HS-27A (cell line): ENCODE data around the gene NRXN3.

Experiments
- DNase-seq: peaks from one replicate; pipeline ENCODE4 v3.0.0-alpha.2; 2012; ENCODE audit warnings: low read depth, missing footprints

Gene NRXN3

GRCh38 chr14:78173346-78174035 lies 3.3 kb downstream of the NRXN3 start:
- DNase-seq, result no peak

GRCh38 chr14:78175412-78175811 lies 5.2 kb downstream of the NRXN3 start:
- no peak for DNase-seq

DNA sequence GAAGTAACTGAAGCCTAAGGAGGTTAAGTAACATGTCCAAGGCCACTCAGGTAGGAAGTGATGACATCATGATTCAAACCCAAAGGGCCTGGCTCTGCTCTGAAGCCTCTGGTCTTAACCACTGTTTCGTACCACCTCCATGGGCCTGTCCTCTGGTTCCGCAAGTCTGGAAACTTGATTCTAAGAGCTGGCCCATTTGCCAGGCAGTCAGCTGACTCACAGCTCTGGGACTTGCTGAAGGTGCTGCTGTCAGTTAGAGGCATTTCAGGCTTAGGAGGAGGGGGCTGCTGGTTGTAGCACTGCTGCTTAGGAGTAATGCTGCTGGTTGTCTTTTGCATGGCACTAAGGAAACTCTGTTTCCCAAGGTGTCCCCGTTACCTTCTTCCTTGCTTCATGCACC lies 7.9 kb downstream of the NRXN3 start:
- no peak for DNase-seq

GRCh38 chr14:78178971-78179370 lies 8.8 kb downstream of the NRXN3 start:
- DNase-seq, result no peak

DNA sequence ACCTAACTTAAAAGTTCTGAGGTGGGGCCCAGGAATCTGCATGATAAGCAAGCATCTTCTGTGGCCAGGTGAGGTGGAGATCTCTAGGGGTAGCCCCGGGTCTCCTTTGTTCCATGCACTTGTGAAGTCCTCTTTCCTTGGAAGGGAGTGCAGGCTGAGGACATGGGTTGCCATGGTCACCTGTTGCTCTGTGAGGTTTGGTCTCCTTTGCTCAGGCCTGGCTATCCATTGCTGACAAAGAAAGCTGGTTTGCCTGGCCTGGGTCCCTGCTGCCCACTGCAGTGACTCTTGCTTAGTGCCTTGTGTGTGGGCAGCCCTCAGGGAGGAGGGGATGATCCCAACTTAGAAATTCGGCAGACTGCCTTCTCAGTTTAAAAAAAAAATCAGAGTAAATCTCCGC lies 11.1 kb downstream of the NRXN3 start:
- no peak for DNase-seq

- DNase-seq, result no peak
Observed at GRCh38 chr14:78182722-78183121, 12.5 kb downstream of the NRXN3 start.

GRCh38 chr14:78184157-78184556 lies 14.0 kb downstream of the NRXN3 start:
- no peak for DNase-seq

- DNase-seq, result no peak
Observed at GRCh38 chr14:78186277-78186676, 16.1 kb downstream of the NRXN3 start.

DNA sequence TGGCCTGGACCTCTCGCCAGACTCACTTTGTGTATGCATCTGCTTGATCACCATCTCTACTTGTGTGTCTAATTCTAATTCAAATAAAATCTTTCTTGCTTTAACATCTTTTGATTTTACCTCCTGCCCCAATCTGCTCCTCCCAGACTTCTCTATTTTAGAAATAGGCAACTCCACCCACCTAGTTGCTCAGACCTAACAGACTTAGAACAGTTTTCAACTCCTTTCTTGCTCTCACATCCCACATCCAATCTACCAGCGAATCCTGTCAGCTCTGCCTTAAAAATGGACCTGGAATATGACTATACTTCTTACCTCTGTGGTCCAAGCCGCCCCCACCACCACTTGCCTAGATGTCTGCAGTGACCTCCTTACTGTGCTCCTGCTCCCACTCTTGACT lies 18.7 kb downstream of the NRXN3 start:
- DNase-seq, result no peak

DNA sequence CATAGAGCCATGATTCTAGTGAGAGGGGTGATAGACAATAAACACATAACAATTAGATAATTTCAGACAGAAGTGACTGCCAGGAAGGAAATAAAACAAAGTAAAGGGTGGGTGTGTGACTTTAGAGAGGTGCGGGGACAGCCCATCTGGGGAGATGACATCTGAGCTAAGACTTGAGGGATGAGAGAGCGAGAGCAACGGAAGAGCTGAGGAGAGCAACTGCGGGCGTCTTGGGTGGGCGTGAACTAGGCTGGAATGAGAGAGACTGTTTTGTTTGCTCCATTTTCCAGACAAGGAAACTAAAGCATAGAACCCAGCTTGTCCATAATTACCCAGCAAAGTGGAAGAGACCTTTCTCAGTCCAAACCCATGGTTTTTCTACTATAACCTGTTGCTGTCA lies 25.3 kb downstream of the NRXN3 start:
- DNase-seq, result no peak

DNA sequence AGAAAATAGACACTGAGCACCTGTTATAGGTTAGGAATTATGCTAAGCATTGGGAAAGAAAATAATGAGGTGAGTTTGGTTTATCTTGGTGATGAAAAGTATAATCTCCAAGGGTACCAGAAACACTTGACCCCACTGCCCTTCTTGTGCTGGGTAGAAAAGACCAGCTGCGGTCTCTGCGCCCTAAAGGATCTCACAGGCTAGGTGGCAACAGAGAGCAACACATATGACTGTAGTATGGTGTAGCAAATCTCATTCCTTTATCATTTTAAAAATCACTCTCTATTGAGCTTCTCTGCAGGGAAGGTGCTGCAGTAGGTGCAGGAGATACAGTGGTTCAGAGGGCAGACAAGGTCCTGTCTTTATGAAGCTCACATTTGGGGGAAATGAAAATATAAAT lies 26.1 kb downstream of the NRXN3 start:
- DNase-seq, result no peak

DNA sequence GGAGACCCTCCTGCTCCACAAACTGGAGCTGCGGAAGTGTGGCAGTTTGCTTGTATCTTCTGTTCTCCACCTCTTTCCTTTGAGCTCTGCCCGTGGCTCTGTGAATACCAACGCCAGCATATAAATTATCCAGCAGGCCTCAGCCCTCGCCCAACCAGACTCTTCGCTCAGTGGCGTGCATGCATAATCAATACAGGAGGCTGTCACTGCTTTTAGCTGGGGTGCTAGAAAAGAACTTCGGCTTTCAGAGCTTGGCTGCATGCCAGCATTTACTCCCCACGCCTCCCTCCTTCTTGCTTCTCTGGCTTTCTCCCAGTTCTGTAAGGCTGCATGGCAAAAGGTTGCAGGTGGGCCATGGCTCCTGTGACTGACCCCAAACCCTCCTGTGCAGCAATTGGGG lies 26.9 kb downstream of the NRXN3 start:
- DNase-seq, result no peak

GRCh38 chr14:78202163-78202562 lies 32.0 kb downstream of the NRXN3 start:
- DNase-seq, result no peak

DNA sequence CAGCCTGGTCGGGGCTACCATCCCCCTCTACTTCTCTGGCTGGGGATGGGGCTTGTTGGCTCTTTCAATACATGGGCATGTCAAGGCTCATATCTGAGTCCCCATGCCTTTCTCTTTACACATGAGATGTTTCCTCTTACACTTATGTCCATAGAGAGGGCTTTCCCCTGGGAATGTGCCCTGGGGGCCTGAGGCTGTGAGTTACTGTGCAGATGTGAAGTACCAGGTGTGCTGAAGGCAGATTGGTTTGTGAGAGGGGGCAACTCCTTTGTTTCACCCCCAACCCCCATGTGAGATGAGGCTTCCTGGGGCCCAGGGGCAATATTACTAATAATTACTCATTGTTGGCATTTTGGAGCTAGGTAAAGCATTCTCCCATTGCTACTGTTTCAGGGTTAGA lies 32.8 kb downstream of the NRXN3 start:
- DNase-seq, result no peak

GRCh38 chr14:78207414-78207813 lies 37.2 kb downstream of the NRXN3 start:
- DNase-seq, result no peak

DNA sequence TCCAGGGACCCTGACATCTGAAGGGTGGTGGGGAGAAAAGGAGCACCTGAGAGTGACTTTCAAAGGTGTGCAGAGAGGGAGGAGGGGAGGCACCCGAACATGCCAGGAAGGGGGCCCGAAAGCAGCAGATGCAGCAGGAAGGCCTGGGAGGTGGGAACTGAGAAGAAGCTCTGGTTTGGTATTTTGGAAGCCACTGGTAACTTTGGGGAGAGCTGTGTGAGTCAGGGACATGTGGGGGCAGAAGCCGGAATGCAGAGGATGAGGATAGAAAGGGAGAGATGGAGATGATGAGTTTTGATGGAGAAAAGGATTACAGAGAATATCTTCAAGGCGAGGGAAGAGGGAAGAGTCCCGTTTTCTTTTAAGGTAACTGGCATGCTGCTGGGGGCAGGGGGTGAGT lies 50.1 kb downstream of the NRXN3 start:
- no peak for DNase-seq

GRCh38 chr14:78222746-78223145 lies 52.6 kb downstream of the NRXN3 start:
- no peak for DNase-seq

DNA sequence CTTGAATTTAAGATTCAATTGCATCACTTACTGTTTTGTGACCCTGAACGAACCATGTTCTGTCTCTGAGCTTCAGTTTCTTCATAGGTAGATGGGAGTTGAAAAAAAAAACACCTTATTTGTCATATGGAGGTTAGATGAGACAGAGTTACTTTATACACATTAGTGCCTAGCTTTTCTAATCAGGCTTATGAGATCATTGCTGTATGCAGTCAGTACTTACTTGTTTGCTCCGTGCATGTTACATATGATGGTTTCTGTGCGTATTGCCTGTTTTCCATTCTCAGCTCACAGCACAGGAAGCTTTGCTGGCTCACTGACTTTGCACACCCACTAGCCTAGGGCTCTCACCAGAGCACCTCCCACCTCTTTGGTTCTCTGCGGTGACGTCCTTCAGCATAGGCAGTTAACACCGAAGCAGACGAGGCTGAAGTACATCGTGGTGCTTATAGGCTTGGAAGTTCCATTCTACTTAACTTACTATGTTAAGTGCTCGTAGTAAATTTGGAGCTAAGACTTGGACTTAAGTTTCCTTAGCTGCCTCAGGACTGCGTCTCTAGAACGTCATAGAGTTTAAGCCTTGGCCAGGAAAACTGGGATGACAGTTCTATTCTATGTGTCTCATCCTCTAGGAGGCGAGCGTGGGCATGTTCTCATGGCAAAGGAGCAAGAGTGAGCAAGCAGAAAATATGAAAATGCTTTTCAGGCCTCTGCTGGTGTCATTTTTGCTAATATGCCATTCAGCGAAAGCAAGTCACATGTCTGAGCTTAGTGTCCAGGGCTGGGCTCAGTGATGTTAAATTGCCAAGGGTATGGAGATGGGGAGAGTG lies 57.3 kb downstream of the NRXN3 start:
- DNase-seq, result no peak

DNA sequence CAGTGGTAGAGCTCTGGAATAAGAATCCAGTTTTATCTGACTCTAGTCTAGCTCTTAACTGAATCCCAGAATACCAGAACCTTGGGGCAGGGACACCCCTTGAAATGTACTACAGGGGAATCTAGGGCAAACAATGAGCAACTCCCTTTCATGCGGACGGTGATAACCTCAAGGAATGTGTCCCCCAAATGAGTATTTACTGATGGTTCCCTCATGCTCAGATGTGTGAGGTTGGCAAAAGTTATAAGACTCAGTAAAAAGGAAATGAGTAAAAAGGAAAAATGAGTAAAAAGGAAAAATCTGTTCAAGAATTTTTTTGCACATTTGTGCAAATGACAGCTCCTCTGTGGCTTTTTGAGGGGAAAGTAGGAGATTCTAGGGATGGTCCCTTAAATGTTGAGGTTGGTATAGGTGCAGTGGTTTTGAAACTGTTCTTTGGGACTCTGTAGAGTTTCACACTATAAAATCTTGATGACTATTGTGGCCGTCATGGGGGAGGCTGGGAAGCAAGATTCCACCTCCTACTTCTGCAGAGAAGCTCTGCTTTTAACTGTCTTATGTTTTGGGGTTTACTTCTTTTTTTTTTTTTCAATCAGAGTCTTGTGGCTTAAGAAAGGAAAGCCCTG lies 58.6 kb downstream of the NRXN3 start:
- DNase-seq, result no peak

GRCh38 chr14:78232231-78233000 lies 62.2 kb downstream of the NRXN3 start:
- no peak for DNase-seq

- DNase-seq, result no peak
Observed at GRCh38 chr14:78238141-78238540, 68.0 kb downstream of the NRXN3 start.

- DNase-seq, result no peak
Observed at GRCh38 chr14:78240567-78240966, 70.4 kb downstream of the NRXN3 start.
